CMK (cell line): ENCODE results near the gene ASTN2.

Source experiments
- DNase-seq: peaks from one replicate; pipeline ENCODE4 v3.0.0-alpha.2; 2010; ENCODE audit warnings: low read depth

Gene ASTN2

DNA sequence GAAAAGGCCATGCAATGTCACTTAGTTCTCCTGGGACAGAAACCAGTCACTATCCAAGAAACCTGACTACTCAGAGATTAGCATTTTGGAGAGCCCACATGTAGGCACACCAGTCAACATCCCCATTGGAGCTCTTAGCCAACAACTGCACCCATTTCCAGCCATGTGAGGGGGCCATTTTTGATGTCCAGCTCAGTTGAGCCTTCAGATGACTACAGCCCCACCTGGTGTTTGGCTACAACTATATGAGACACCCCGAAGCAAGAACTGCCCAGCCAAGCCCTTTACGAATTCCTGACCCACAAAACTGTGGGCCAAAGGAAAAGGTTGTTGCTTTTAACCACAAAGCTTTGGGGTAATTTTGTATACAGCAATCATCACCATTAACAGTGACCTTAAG, 300.1 kb downstream of the ASTN2 start:
- no peak for DNase-seq

GRCh38 chr9:117104716-117105495, 310.0 kb downstream of the ASTN2 start:
- no peak for DNase-seq

- no peak for DNase-seq
Measured at GRCh38 chr9:117104206-117104605, 310.7 kb downstream of the ASTN2 start.

DNA sequence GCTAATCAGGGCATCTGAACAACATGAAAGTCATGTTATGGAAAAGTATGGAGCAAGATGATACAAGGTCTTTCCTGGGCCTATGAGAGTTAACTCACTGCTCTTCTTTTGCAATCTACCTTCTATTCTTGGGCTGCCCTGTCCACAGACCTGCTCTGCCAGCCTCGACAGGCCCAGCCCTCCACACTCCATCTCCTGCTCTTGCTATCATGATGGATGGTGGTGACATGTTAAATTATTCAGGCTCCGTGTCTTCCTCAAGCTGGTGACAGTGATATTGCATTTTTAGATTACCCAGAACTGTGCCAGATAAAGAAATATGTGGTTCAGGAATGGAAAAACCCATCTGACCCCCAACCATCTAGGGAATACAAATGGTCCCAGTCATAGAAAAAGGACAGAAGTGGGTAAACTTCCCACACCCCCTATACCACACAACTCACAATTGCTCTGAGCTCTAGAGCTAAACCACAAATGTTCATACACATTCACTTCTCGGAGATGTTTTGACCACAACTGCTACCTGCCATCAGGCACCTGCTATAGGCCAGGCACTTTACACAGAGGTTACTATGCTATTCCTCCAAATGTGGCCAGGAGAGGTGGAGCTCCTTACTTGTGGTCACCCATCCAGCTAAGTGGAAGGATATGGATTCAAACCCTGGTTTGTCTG, 311.3 kb downstream of the ASTN2 start:
- no peak for DNase-seq

DNA sequence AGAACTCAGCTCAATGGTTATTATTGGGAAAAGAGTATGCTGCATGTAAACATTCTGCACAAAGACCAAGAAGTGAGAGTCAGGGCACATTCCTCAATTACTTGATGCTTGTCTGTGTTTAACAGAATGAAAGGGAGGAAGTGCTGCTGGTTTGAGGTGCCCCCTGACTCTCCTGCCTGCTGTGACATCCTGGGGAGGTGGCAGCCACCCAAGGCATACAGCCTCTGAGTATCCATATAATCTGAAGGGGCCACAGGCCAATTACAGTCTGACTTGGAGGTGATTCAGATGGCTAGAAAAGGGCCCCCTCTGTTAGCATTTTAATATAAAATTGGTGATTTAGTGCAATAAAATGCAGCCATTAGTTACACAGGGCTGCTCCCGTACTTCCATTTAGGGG, 313.8 kb downstream of the ASTN2 start:
- no peak for DNase-seq

GRCh38 chr9:117098331-117098730, 316.5 kb downstream of the ASTN2 start:
- DNase-seq = no peak

DNA sequence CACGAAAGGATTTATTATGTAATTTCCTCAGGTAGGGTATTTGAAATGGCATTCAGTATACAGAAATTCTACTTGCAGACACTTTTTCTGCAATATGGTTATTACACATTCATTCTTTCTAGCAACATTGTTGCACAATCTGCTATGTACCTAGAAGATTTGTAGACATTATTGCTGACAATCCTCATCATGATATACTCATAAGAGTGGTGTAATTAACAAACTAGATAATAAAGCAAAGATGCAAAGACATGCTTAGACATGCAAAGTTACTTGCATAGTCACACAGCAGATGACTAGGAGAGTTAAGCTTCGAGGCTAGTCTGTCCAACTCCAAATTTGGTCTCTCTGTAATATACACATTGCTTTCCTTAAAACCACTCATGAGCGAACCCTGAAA, 317.1 kb downstream of the ASTN2 start:
- DNase-seq = no peak

GRCh38 chr9:117096138-117096537, 318.7 kb downstream of the ASTN2 start:
- no peak for DNase-seq

GRCh38 chr9:117095081-117095480, 319.8 kb downstream of the ASTN2 start:
- no peak for DNase-seq

DNA sequence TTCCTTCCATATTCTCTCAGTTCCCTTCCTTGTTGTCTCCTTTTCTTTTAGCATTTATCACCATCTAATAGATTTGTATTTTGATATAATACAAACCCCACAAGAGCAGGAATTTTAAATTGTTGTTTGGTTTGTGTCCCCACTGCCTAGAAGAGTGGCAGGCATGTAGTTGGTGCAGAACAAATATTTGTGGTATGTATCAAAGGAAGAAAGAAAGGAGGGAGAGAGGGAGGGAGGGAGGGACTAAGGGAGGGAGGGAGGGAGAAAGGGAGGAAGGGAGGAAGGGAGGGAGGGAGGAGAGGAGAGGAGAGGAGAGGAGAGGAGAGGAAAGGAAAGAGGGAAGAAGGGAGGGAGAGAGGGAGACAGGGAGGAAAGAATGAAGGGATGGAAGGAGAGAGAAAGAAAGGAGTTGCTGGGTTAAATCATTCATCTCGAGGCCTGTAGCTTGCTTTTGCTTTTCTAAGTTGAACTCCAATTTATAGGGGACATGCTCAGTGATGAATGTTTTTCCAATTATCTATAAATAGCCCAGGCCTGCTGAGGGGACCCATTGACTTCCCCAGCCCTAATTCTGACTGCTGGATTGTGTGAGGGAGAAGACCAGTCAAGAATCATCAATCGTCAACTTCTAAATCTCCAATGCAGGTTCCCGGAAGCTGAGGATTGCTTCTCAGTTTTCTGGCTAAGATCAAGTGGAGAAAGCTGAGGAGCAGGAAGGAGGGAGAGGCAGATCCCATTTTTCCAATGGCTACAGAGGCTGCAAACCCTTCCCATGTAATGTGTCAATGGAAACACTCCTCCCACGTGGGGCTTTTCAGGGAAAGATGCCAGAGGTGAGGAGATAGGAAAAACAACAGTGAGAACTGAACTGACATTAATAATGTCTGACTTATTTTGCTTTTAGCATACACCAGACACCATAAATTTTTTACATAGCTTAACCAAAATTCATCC, 320.7 kb downstream of the ASTN2 start:
- no peak for DNase-seq

GRCh38 chr9:117092582-117092981, 322.3 kb downstream of the ASTN2 start:
- no peak for DNase-seq

DNA sequence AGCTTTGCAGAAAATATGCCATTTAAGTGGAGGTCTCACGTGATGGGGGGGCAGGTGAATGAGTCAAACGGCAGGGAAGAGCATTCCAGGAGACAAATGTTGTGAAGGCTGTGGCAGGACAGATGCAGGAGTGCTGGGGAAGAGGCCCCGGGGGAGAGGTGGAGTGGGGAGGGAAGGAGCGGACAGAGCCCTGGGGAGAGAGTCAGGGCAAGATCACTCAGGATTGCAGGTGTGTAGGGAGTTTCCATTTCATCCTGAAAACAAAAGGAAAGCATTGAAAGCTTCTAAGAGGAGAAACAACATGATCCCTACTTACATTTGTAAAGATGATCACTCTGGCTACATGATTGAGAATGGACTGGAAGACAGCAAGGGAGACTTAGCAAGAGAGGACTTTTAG, 323.3 kb downstream of the ASTN2 start:
- no peak for DNase-seq

- DNase-seq = no peak
Measured at GRCh38 chr9:117088786-117089185, 326.1 kb downstream of the ASTN2 start.

DNA sequence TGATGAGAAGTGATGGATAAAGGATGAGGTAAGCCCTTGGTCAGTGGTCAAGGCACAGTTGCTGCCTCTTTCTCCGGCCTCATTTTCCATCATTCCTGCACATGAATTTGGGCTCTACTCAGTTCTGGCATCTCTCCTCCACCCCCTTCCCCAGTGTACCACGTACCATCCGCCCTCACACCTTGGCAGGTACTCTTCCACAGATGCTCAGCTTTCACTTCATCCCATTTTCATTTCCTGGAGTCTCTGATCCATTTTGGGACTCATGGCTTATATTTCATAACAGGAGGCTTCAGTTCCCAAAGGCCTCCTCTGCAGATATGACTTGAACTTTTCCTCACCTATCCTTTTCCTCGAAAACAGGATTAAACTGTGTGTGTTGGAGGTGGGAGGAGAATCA, 326.7 kb downstream of the ASTN2 start:
- no peak for DNase-seq

- no peak for DNase-seq
Measured at GRCh38 chr9:117084221-117084620, 330.6 kb downstream of the ASTN2 start.

DNA sequence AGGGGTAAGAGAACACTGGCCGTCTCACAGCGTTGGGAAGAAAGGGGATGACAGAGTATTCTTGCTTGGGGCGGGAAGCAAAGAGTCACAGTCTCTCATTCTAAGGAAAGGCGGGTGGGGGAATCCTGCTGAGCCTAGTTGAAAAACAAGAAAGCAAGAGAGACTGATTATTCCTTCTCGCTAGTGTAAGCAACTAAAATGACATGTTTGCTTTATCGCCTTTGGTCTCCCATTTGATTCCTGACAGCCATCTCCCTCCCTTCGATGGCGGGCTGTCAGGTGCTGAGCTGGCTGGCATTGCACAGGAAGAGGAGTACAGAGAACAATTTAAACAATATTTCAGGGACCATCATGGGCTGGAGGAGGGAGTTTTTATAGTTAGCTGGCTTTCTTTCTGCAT, 331.3 kb downstream of the ASTN2 start:
- no peak for DNase-seq

DNA sequence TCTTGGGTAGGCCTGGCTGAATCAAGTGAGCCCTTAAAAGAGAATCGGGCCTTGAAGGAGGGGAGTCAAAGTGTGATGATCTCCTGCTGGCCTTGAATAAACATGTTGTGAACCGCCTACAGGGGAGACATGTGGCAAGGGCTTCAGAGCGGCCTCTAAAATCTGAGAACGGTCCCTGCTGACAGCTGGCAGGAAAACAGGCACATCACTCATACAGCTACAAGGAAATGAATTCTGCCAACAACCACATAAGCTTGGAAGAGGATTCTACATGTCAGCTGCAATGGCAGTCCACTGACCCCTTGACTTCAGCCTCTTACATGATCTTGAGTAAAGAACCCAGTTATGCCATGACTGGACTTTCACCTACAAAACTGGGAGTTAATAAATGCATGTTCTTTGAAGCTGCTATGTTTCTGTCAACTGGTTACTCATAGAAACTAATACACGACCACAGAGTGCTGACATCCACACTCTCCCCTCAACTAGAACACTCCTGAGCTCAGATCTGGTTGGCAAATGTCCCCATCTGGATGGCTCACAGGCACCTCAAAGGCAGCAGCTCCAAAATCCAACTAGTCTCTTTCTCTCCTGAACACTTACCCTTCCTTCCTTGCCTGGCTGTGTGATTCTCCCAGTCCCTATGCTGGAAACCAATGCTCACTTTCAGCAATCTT, 333.1 kb downstream of the ASTN2 start:
- no peak for DNase-seq

DNA sequence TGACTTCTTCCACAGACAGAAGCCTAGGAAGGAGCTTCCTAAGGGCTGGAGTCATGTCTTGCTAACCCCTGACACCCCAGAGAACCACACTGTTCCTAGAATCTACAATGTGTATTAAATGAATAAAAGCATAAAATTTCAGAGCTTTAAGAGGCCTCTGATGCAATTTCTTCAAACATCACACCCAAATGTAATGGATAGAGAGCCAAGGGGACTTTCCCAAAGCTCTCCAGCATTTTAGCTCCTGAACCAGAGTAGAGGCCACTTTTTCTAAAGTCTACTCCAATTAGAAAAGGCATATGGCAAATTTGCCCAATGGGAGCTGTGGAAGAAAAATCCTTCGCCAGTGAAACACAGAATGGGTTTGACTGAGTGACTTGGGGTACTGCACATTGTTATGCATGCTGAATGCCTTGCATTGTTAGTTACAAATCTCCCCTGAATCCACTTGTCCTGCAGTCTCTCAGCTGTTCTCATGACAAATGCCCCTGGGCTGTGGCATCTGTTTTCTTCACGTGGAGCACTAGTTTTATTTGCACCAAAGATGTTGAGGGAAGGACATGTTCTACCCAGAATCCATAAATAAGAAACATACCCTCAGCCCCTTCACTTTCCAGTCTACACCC, 334.0 kb downstream of the ASTN2 start:
- DNase-seq = no peak

- DNase-seq = no peak
Measured at GRCh38 chr9:117076571-117077290, 338.1 kb downstream of the ASTN2 start.

GRCh38 chr9:117075636-117076035, 339.2 kb downstream of the ASTN2 start:
- DNase-seq = no peak
